GM21619 (cell line): ENCODE measurements around the gene DMKN.

Source experiments
- ATAC-seq: cut with Tn5 transposase; IDR thresholded peaks from one replicate; pipeline ENCODE4 v1.9.1; 2021; ENCODE audit not compliant: unreplicated experiment

DMKN gene

GRCh38 chr19:35528218-35529038 lies 15.0 kb upstream of the DMKN start, which contains the start of gene SBSN:
Gene SBSN (minus strand): TSS chr19:35528311. CDS start chr19:35528281, 30 bp downstream.
- no peak for ATAC-seq

GRCh38 chr19:35525873-35526272 lies 12.4 kb upstream of the DMKN start:
- ATAC-seq = no peak

- no peak for ATAC-seq
These were observed 10.9 kb upstream of the DMKN start for GRCh38 chr19:35524181-35524837.

DNA sequence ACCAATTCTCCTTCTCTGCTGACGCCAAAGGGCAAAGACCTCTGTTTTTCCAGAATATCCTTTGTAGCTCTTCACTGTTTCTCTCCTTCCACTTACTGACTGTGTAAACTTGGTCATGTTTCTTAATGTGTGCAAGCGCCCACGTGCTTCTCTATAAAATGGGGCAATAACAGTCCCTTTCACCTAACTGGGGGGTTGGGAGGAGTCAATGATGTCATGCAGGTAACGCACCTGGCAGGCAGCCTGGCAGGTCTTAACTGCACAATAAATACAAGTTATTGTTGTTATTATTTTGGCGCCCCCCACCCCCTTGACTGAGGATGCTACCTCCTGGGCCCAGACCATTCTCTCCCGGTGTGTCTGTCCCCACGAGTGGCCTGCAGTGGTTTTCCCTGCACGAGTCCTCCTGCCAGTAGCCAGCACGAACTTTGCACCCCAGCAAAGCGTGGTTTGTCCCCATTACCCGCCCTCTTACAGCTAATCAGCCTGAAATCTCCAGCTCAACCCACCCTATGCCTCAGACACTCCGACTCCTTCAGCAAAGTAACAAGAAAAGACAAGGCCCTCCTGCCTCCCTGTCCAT lies 9.4 kb upstream of the DMKN start:
- no peak for ATAC-seq

GRCh38 chr19:35521124-35521743 lies 7.8 kb upstream of the DMKN start:
- ATAC-seq = no peak

DNA sequence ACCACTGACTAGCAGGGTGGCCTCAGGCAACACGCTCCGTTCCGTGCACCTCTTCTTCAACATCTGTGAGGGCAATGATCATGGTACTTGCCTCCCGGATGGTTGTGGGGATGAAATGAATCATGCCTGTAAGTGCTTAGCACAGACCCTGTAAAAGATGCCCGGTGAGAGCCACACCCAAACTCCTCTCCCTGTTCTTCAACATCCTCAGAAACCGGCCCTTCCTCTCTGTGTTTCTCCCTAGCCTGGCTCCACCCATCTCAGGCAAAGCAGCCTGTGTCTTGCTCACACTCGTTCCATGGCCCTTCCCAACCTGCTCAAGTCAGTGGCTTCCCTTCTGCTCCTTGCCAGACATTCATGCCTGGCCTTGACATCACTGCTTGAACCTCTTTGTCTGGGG lies 5.8 kb upstream of the DMKN start:
- no peak for ATAC-seq

DNA sequence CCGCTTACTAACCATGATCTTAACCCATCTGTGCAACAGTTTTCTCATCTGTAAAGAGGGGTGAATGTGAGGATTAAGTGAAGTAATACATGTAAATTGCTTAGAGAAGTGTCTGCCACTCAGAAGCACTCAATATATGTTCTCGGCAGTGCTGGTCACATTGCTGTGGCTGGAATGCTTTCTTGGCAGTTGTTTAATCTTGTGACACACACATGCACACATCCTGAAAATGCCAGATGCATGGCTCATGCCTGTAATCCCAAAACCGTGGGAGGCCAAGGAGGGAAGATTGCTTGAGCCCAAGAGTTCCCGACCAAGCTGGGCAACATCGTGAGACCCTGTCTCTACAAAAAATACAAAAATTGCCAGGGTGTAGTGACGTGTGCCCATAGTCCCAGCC lies 4.9 kb upstream of the DMKN start:
- ATAC-seq = no peak

DNA sequence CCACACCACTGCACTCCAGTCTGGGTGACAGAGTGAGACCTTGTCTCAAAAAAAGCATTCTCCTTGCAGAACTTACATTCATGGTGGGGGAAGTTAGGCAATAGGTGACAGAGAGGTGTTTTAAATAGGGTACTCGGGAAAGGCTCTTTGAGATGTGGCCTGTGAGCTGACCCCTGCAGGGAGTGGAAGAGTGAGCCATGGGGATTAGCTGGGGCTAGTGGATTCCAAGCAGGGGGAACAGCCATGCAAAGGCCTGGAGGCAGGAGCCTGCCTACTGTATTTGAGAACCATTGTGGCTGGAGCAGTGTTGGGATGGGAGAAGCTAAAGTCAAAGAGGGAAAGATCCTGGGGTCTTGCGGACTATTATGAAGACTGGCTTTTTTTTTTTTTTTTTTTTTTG lies 3.9 kb upstream of the DMKN start:
- ATAC-seq = no peak

DNA sequence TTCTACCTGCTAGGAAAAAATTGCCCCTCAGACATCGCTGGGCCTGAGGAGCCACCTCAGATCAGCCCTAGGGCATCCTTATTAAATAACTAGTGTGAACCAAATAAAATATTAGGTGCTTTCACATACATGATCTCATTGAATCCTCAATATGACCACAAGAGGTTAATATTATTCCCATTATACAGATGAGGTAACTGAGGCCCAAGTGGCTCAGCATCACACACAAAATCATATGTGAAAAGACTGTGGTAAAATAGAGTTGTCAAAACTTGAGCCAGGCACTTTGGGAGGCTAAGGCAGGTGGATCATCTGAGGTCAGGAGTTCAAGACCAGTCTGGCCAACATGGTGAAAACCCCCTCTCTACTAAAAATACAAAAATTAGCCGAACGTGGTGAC lies 2.9 kb upstream of the DMKN start:
- no peak for ATAC-seq

DNA sequence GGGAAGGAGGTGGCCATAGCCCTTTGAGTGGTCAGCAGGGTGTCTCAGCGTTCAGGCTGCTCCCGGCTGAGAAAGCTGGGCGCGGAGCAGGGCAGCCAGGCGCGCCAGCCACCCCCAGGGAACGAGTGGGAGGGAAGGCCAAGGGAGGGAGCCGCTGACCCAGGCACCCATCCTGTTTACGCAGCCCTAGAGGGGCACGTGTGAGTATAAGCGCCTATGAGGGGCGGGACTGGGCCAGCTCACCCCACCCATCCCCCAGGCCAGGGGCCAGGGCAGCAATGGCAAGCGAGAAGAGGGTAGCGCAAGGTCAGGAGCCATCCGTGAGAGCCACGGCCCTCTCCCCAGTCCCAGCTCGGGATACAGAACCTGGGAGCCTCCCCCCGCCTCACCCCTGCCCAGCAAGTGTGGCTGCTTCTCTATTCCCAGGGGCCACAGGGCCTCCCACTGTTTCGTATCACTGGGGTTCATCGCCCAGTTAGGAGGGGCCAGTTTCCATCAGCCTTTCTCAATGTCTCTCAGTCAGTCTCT lies 897 bp upstream of the DMKN start:
- ATAC-seq = no peak

DNA sequence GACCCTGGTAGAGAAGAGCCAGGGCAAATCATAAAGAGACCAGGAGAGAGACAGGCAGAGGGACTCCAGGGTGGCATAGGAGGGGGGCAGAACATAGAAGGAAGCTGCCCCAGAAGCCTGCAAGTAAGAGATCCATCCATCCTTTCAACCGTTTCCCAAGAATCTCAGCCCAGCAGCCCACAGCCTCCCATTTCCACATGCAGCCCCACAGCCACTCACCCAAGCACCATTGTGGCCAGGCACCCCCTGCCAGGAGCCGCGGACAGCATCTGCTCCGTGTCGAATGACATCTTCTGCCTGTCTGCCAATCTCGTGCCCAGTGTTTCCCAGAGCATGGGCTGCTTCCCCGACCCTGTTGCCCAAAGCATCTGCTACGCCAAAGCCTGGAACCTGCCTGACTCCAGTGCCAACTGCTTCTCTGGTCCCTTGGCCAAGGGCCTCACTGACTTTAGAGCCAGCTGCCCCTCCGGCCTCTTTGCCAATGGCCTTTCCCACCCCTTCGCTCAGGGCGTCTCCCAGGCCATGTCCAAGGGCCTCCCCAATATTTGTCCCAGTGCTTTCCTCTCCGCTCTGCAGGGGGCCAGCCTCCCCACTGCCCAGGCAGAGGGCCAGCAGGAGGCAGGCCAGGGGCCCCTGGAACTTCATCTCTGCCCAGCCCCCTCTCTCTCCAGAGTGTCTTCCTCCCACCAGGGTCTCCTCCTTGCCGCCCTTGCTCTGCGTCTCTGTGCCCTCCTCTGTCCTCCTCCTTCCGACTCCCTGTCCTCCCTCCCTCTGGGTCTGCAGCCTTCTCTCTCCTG lies 420 bp downstream of the DMKN start:
- ATAC-seq = no peak

- no peak for ATAC-seq
These were observed 2.1 kb downstream of the DMKN start for GRCh38 chr19:35511337-35511736.

DNA sequence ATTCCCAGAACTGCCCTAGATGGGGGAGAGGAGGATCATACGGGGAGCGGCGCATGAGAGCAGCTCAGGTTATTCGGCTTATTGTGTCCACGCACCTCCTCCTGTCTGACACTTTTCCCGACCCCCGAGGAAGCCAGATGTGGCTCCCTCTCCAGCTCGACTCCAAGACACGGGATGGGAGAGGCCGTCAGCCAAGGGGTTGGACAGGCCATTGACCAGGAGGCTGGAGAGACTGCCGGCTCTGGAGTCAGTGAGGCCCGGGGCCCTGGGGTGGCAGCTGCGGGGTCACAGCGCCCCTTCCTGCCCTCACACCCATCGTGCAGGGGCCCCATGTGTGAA lies 2.9 kb downstream of the DMKN start:
- ATAC-seq = no peak

- no peak for ATAC-seq
These were observed 3.4 kb downstream of the DMKN start for GRCh38 chr19:35509861-35510625.

- ATAC-seq = no peak
These were observed 4.3 kb downstream of the DMKN start for GRCh38 chr19:35509018-35509652.

- ATAC-seq = no peak
These were observed 5.3 kb downstream of the DMKN start for GRCh38 chr19:35508129-35508528.

- ATAC-seq = no peak
These were observed 5.9 kb downstream of the DMKN start for GRCh38 chr19:35507561-35507960.

DNA sequence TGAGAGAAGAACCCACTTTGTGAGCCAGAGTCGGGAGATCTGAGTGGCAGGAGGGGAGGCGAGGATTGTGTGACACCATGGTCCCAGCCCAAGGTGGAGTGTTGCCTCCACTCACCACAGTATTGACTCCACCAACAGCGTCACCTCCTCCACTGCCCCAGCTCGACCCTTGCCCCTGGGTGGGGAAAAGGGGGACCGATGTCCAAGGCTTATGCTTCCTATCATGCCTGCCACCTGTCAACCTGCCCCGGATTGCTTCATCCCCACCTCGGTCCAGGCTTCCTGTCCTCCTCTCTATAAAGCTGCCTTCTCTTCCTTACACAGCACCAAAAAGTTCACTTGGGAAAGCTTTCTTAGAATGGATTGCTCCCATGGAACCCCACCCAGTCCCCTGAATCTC lies 7.4 kb downstream of the DMKN start:
- ATAC-seq = no peak

DNA sequence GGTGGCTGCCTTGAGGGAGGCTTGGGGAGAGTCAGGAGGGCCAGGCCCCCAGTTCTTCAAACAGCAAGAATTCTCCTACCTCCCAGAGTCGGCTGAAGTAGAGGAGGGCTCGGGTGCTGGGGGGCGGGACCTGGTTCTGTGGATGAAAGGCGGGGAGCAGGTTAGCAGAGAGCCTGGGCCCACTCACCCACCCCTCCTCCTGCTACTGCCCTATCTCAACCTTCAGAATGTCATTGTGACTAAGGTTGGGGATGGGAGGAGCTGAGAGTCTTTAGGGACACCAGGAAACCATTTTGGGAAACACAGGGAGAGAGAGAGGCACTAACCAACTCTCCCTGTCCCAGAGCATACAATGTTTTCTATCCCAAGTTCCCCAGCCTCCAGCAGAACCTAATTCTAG lies 10.7 kb downstream of the DMKN start:
- no peak for ATAC-seq

GRCh38 chr19:35501684-35502083 lies 11.8 kb downstream of the DMKN start:
- no peak for ATAC-seq
